D721Med (cell line): Measurements from ENCODE around the gene LMOD3.

ENCODE experiments used
- DNase-seq: peaks from one replicate; pipeline ENCODE4 v3.0.0; 2011; ENCODE audit warnings: low spot score; ENCODE audit not compliant: insufficient read length
- FAIRE-seq: peaks from 2 replicates; lab custom pipeline; 2011; peaks lifted over from hg19 to GRCh38; lab: Jason Lieb, UNC
- TF ChIP-seq, protein P1 (sequence below): IDR thresholded peaks from 2 replicates; pipeline ENCODE4 v1.5.1; 2012; ENCODE audit warnings: mild to moderate bottlenecking, control low read depth; ENCODE audit not compliant: insufficient read depth; ENCODE audit errors: missing control alignments

The LMOD3 gene

GRCh38 chr3:69081583-69082262 is 40.7 kb downstream of the LMOD3 start:
- TF ChIP-seq, protein P1, sequence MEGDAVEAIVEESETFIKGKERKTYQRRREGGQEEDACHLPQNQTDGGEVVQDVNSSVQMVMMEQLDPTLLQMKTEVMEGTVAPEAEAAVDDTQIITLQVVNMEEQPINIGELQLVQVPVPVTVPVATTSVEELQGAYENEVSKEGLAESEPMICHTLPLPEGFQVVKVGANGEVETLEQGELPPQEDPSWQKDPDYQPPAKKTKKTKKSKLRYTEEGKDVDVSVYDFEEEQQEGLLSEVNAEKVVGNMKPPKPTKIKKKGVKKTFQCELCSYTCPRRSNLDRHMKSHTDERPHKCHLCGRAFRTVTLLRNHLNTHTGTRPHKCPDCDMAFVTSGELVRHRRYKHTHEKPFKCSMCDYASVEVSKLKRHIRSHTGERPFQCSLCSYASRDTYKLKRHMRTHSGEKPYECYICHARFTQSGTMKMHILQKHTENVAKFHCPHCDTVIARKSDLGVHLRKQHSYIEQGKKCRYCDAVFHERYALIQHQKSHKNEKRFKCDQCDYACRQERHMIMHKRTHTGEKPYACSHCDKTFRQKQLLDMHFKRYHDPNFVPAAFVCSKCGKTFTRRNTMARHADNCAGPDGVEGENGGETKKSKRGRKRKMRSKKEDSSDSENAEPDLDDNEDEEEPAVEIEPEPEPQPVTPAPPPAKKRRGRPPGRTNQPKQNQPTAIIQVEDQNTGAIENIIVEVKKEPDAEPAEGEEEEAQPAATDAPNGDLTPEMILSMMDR, result no peak
- FAIRE-seq (peak; percentile 48), DNase-seq (no peak)

- FAIRE-seq (no peak), DNase-seq (peak; percentile 42)
- TF ChIP-seq, protein P1, result no peak
Observed at GRCh38 chr3:69080233-69080920, 42.0 kb downstream of the LMOD3 start, which contains the start of gene UBA3. Gene UBA3 (minus strand): TSS chr3:69080365. CDS start chr3:69080353, 12 bp downstream.

DNA sequence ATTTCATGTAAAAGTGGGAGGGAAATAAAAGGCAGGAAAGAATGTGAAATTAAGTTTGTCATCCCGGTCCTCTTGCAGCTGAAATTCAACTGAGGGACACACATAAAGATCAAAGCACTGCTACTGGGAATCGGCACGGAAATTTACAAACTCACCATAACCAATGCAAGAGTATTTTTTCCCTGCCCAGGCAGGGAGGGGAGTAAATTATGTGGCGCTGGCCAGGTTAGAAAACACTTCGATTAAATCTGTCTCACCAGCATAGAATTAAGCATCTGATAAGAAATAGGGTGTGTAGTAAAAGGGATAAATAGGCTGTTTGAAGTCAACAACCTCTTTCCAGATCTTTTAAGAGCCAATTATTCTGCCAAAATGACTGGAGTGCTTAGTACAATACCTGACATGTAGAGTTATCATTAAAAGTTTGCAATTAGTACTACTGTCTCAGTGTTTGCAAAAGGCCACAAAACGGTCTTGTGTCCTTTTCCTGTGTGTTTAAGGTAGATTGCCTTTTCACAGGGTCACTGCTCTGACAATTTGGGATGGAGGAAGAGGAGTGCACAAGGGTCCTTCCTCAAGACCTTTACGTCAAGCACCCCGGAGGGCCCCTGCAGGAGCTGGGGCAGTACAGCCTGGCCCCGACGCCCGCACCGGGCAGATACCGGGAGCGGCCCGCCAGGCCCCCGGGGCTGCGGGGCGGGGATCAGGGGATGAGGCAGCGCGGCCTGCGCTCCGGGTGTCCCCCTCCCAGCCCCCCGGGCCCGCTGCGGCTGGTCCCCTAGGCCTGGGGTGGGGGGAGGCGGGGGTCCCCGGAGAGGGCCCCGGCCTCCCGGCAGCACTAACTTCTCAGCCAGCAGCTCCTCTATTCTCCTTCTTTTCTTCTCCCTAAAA is 42.9 kb downstream of the LMOD3 start:
- FAIRE-seq (no peak), DNase-seq (no peak)
- TF ChIP-seq, protein P1, result no peak

DNA sequence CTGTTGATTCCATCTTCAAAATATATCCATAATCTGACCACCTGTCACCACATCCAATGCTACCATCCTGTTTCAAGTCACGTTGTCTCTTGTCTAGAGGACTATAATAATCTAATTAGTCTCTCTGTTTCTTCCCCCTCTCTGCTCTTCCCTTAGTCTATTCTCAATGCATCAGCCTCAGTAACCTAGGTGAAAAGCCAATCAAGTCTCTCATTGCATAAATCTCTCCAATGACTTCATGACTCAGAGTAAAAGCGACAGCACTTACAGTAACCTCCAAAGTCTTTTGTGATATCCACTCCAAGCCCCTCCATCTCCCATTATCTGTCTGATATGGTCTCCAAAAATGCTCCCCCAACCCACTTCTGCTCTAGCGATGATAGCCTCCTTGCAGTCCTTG is 49.5 kb downstream of the LMOD3 start:
- DNase-seq (no peak), FAIRE-seq (no peak)
- TF ChIP-seq, protein P1, result no peak

- DNase-seq (no peak), FAIRE-seq (no peak)
- TF ChIP-seq, protein P1, result no peak
Observed at GRCh38 chr3:69066121-69066520, 56.3 kb downstream of the LMOD3 start.

DNA sequence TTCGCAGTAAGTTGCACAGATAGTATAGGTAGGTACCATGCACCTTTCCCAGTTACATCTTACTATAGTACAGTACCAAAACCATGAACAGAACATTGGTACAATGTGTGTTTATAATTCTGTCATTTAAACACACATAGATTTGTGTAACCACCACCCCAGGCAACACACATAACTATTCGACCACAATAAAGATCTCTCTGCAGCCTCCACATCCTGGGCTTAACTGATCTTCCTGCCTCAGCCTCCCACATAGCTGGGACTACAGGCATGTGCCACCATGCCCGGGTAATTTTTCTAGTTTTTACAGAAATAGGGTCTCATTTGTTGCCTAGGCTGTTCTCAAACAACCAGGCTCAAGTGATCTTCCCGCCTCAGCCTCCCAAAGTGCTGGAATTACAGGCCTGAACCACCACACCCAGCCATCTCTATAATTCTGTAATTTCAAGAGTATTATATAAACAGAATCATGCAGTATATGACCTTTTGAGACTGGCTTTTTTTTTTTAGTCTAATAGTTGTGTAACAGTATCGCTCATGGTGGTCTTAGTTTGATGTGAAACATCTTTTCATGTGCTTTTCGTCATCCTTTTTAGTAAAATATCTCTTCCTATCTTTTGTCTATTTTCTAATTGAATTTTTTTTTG is 57.0 kb downstream of the LMOD3 start:
- TF ChIP-seq, protein P1, result no peak
- DNase-seq (no peak), FAIRE-seq (no peak)
